Liver (tissue), 9 donors: ENCODE measurements around the gene THRAP3. TPM values are rescaled to one million over a fixed set of nuclear protein-coding genes. Genes with fewer than 3 reads are reported as not detected.

Experiments used
- DNase-seq: peaks from one replicate; pipeline ENCODE4 v3.0.0-alpha.2; 2017; ENCODE audit warnings: low spot score
- H3K27ac ChIP-seq, 2 donors: one replicate each; pipeline ENCODE4 v1.7.0; 2013; ENCODE audit warnings: inconsistent platforms in 2 of 2, low read length in 2 of 2, control low read depth in 1 of 2, low read depth in 1 of 2, mild to moderate bottlenecking in 1 of 2
- H3K27me3 ChIP-seq, 4 donors: one replicate each; pipeline versions ENCODE4 v1.6.1 to v1.7.0; 2013; ENCODE audit warnings: low read length in 3 of 4, inconsistent platforms in 1 of 4, mild to moderate bottlenecking in 1 of 4, moderate library complexity in 1 of 4; ENCODE audit not compliant: control insufficient read depth in 4 of 4, insufficient read depth in 4 of 4
- H3K36me3 ChIP-seq, 4 donors: one replicate each; pipeline versions ENCODE4 v1.6.1 to v1.7.0; 2013; ENCODE audit warnings: low read length in 3 of 4, mild to moderate bottlenecking in 3 of 4, low read depth in 1 of 4, moderate library complexity in 1 of 4; ENCODE audit not compliant: control insufficient read depth in 4 of 4, insufficient read depth in 3 of 4
- H3K4me1 ChIP-seq, 4 donors: one replicate each; pipeline versions ENCODE4 v1.6.1 to v1.7.0; 2013; ENCODE audit warnings: low read length in 3 of 4, mild to moderate bottlenecking in 3 of 4, moderate library complexity in 1 of 4; ENCODE audit not compliant: control insufficient read depth in 4 of 4, insufficient read depth in 4 of 4
- H3K4me3 ChIP-seq, 3 donors: one replicate each; pipeline versions ENCODE4 v1.6.1 to v1.7.0; 2013; ENCODE audit warnings: low read length in 3 of 3, control low read depth in 1 of 3, low read depth in 1 of 3, mild to moderate bottlenecking in 1 of 3
- H3K9ac ChIP-seq, 2 donors: one replicate each; pipeline ENCODE4 v1.7.0; 2013; ENCODE audit warnings: low read length in 2 of 2, mild to moderate bottlenecking in 2 of 2, moderate library complexity in 2 of 2, control low read depth in 1 of 2, low read depth in 1 of 2
- H3K9me3 ChIP-seq, 4 donors: one replicate each; pipeline versions ENCODE4 v1.6.1 to v1.7.0; 2013; ENCODE audit warnings: low read length in 3 of 4; ENCODE audit not compliant: control insufficient read depth in 4 of 4
- CTCF ChIP-seq: fragments of 150-350 bp; IDR thresholded peaks from 2 replicates; pipeline ENCODE4 v1.5.1; 2017; ENCODE audit warnings: improper control_type of control experiment, low read depth, low read length; ENCODE audit not compliant: missing input control
- FOXA1 ChIP-seq: IDR thresholded peaks from 2 replicates; pipeline ENCODE4 v1.6.1; 2016; ENCODE audit warnings: antibody characterized with exemption
- FOXA2 ChIP-seq: IDR thresholded peaks from 2 replicates; pipeline ENCODE4 v1.6.1; 2016; ENCODE audit warnings: antibody characterized with exemption
- GABPA ChIP-seq, 2 donors: IDR thresholded peaks in 1 of 2; conservative IDR thresholded peaks in 1 of 2; 2 replicates each; pipeline ENCODE4 v1.6.1; 2016; ENCODE audit warnings: antibody characterized with exemption in 2 of 2, mild to moderate bottlenecking in 1 of 2, moderate library complexity in 1 of 2
- HNF4A ChIP-seq, 2 donors: conservative IDR thresholded peaks; 2 replicates each; pipeline ENCODE4 v1.6.1; 2016; ENCODE audit warnings: antibody characterized with exemption in 2 of 2, mild to moderate bottlenecking in 2 of 2
- HNF4G ChIP-seq: IDR thresholded peaks from 2 replicates; pipeline ENCODE4 v1.6.1; 2016; ENCODE audit warnings: antibody characterized with exemption
- NR2F2 ChIP-seq: IDR thresholded peaks from 2 replicates; pipeline ENCODE4 v1.6.1; 2016; ENCODE audit warnings: antibody characterized with exemption
- RAD21 ChIP-seq, 2 donors: IDR thresholded peaks; 2 replicates each; pipeline ENCODE4 v1.6.1; 2016; ENCODE audit warnings: antibody characterized with exemption in 2 of 2, mild to moderate bottlenecking in 2 of 2
- REST ChIP-seq: IDR thresholded peaks from 2 replicates; pipeline ENCODE4 v1.6.1; 2016; ENCODE audit warnings: antibody characterized with exemption, mild to moderate bottlenecking
- RXRA ChIP-seq, 2 donors: IDR thresholded peaks; 2 replicates each; pipeline ENCODE4 v1.6.1; 2017 to 2018; ENCODE audit warnings: antibody characterized with exemption in 2 of 2, mild to moderate bottlenecking in 1 of 2
- SP1 ChIP-seq: IDR thresholded peaks from 2 replicates; pipeline ENCODE4 v1.6.1; 2018; ENCODE audit warnings: antibody characterized with exemption, mild to moderate bottlenecking
- TAF1 ChIP-seq: conservative IDR thresholded peaks from 2 replicates; pipeline ENCODE4 v1.6.1; 2016; ENCODE audit warnings: antibody characterized with exemption, mild to moderate bottlenecking
- YY1 ChIP-seq: IDR thresholded peaks from 2 replicates; pipeline ENCODE4 v1.6.1; 2016; ENCODE audit warnings: antibody characterized with exemption, mild to moderate bottlenecking
- WGBS: extraction: QIAGEN DNeasy Blood & Tissue Kit; methylation state at CpG from one replicate; pipeline ENCODE4 v1.1.7; 2013; 5-methylcytosine and 5-hydroxymethylcytosine counted together
- polyA plus RNA-seq, 2 donors: library from polyadenylated mRNA; stranded (reverse) in 1 of 2; unstranded in 1 of 2; fragments of 200-250 nt in 1 of 2; fragments of >200 nt in 1 of 2; fragmentation: Nextera tagmentation in 1 of 2; extraction: Ambion mirVana in 1 of 2; gene quantifications; one replicate each; pipeline versions ENCODE4 v1.2.1 to v1.2.3, GENCODE V29; 2013 to 2015
- total RNA-seq, 2 donors: library from RNA; depleted of rRNA; stranded (reverse); fragments of >200 nt; gene quantifications; one replicate each; pipeline ENCODE4 v1.2.3, GENCODE V29; 2014
- TF ChIP-seq, protein P1 (sequence below): IDR thresholded peaks from 2 replicates; pipeline ENCODE4 v1.6.1; 2016; ENCODE audit warnings: antibody characterized with exemption
- TF ChIP-seq, protein P2 (sequence below): IDR thresholded peaks from 2 replicates; pipeline ENCODE4 v1.6.1; 2016; ENCODE audit warnings: antibody characterized with exemption
- donor health status: healthy.
- donor health status: healthy.
- donor health status: healthy.
- donor health status: healthy.
- donor health status: healthy.

Gene THRAP3
- total and polyA plus RNA-seq, 4 donors: 21.3 to 55.1 (median 45.8) TPM

DNA sequence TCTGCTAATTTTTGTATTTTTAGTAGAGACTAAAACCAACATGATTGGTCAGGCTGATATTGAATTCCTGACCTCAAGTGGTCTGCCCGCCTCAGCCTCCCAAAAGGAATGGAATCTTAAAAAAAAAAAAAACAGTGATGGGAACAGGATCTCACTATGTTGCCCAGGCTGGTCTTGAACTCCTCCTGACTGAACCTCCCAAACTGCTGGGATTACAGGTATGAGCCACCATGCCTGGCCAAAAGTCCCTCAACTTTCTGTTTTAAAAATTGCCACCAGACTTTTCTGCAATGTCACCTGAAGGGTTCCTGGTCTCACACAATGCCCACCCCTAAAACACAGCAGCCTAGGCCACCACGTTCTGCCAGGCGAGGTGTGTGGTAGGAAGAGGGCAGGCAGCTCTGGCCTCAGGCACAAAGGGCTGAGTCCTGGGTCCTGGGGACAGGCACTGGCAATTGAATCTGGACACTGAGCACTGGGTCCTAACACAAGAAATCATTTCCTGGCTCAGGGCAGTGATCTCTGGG, 21.2 kb upstream of the THRAP3 start:
- Histone ChIP-seq H3K9me3 (no peaks in the 10 kb centered on the region), H3K36me3 (no peaks in the 10 kb centered on the region), H3K27me3 (no peaks in the 10 kb centered on the region), H3K4me3 (no peak overlapping the region), H3K4me1 (peaks cover 0 to 20% (median 11%) of the 10 kb centered on the region in 4 donors), H3K9ac (no peak overlapping the region), H3K27ac (peak overlapping the region in 1 of 2 donors; percentile 42)
- WGBS: 85% methylated on average over 3 of the region's 3 CpGs
- no peak for TF ChIP-seq CTCF
- no peak for TF ChIP-seq SP1
- no peak for TF ChIP-seq REST
- TF ChIP-seq, protein P1, sequence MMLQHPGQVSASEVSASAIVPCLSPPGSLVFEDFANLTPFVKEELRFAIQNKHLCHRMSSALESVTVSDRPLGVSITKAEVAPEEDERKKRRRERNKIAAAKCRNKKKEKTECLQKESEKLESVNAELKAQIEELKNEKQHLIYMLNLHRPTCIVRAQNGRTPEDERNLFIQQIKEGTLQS: no peak
- TF ChIP-seq NR2F2: no peak
- no peak for TF ChIP-seq YY1
- TF ChIP-seq FOXA2: no peak
- DNase-seq: no peak

DNA sequence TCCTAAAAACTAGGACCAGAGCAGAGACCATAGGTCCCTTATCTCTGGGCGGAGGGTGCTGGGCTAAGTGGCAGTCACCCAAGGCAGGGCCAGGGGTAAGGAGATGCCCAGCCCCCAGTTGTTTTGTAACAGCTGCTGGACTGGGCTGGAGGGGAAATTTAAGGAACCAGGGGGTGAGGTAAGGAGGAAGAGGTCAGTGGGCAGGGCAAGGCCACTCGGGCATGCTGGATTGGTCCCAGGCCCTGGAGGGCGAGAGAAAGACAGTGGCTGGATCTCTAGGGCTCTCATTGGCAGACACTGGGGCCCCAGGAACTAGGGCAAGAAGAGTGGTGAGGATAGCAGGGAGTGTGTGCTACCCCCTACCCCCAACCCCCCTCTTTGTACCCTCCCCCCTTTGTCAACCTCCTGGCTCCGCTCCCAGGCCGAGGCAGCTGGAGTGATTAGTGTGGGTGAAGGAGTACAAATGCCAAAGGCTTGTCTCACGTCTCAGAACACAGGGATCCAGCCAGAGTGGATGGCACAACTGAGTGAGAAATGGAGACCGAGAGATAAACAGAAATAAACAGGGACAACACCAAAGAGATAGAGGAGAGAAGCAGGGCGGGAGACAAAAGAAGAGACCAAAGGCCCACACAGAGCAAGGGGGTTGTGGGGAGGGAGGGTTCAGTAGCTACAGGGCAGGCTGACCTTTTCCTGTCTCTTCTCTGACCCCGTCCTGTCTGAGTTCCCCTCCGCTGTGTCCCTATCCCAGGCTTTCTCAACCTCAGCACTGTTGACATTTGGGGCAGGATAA, 20.5 kb upstream of the THRAP3 start:
- Histone ChIP-seq H3K4me1 (peaks cover 0 to 19% (median 10%) of the 10 kb centered on the region in 4 donors), H3K9ac (no peak overlapping the region), H3K36me3 (no peaks in the 10 kb centered on the region), H3K9me3 (no peaks in the 10 kb centered on the region), H3K27ac (peak overlapping the region in 1 of 2 donors; percentile 42), H3K27me3 (no peaks in the 10 kb centered on the region), H3K4me3 (no peak overlapping the region)
- 61% methylated on average over 10 of the region's 10 CpGs for WGBS
- TF ChIP-seq RXRA (IDR thresholded peaks at IDR 0.05): no peak
- peak; percentile 12 for TF ChIP-seq YY1
- TF ChIP-seq TAF1: no peak
- DNase-seq: no peak

DNA sequence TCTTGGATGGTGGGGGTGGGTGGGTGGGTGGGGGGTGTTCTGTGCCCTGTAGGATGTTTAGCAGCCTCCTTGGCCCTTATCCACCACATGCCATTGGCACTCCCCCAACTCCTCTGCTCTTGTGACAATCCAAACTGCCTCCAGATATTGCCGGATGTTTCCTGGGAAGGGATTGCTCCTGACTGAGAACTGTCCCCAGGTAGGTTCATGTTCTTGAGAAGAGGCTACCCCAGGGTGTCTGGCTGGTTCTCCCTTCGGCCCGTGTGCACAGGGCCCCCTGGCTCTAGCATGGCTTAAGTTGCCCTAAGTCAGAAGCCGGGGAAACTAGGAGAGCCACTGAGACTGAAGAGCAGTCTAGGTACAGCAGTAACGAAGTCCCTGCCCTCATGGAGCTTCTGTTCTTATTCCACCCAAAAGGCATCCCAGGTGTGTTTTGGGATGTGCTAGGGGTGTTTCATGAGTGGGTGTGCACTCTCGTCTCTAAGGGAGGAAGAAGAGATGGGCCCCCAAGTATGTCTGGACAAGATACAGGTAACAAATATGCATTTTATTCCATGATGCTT, 19.8 kb upstream of the THRAP3 start:
- Histone ChIP-seq H3K4me3 (no peak overlapping the region), H3K4me1 (peaks cover 0 to 17% (median 9%) of the 10 kb centered on the region in 4 donors), H3K9me3 (no peaks in the 10 kb centered on the region), H3K36me3 (no peaks in the 10 kb centered on the region), H3K9ac (no peak overlapping the region), H3K27ac (no peak overlapping the region), H3K27me3 (no peaks in the 10 kb centered on the region)
- DNase-seq: no peak
- WGBS: 85% methylated on average over 6 of the region's 6 CpGs
- TF ChIP-seq GABPA (IDR thresholded peaks at IDR 0.05 in 1 of 2, conservative IDR thresholded peaks at IDR 0.05 in 1 of 2) (no peak), HNF4G (no peak), TAF1 (no peak), REST (no peak), HNF4A (conservative IDR thresholded peaks at IDR 0.05) (no peak), SP1 (no peak), RXRA (IDR thresholded peaks at IDR 0.05) (no peak), FOXA1 (no peak), FOXA2 (no peak), YY1 (no peak), RAD21 (IDR thresholded peaks at IDR 0.05) (no peak)
- TF ChIP-seq, protein P2, sequence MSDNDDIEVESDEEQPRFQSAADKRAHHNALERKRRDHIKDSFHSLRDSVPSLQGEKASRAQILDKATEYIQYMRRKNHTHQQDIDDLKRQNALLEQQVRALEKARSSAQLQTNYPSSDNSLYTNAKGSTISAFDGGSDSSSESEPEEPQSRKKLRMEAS: no peak
- TF ChIP-seq, protein P1: no peak
